ENCODE data around the gene SNX17. TPM values are rescaled to one million over a fixed set of nuclear protein-coding genes. Genes with fewer than 3 reads are reported as not detected.

The SNX17 gene
- total and polyA plus RNA-seq, 2 of the 4 experiments (the other 2 are of a cell fraction) = 102 to 130 TPM

- no peak for TF ChIP-seq CEBPB (IDR thresholded peaks at IDR 0.05; ENCODE audit: low read depth, low read length)
- TF ChIP-seq RAD21 (IDR thresholded peaks at IDR 0.05; ENCODE audit: low read length) = no peak
- TF ChIP-seq BHLHE40 (IDR thresholded peaks at IDR 0.05; ENCODE audit: low read depth, low read length) = no peak
- TF ChIP-seq MAFK (IDR thresholded peaks at IDR 0.05; ENCODE audit: low read depth, low read length) = no peak
- no peak for TF ChIP-seq CHD1 (IDR thresholded peaks at IDR 0.05; ENCODE audit: low read depth, low read length)
- TF ChIP-seq RFX5 (IDR thresholded peaks at IDR 0.05; ENCODE audit: low read depth, low read length) = no peak
- no peak for TF ChIP-seq RCOR1 (IDR thresholded peaks at IDR 0.05; ENCODE audit: insufficient replicate concordance, low read length)
Observed at GRCh38 chr2:27412419-27413152, 42.2 kb downstream of the SNX17 start (continued).

DNA sequence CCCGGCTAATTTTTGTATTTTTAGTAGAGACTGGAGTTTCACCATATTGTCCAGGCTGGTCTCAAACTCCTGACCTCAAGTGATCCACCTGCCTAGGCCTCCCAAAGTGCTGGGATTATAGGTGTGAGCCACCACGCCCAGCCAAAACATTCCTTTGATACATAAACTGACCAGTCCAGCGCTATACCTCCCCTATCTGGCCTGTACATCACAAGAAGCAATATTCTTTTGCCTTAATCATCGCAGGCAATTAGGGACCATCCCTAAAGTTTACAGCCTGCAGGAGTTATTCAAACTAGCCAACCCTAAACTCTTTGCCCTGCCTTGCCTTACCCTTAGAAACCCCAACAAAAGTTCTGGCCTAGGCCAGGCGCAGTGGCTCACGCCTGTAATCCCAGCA lies 45.7 kb downstream of the SNX17 start:
- no peak overlapping the region for H4K91ac ChIP-seq (ENCODE audit: insufficient read depth, low read depth, low read length)
- no peak overlapping the region for H2BK20ac ChIP-seq (ENCODE audit: low read depth, low read length)
- intact Hi-C loops (cut with micrococcal nuclease) (no loop called here), in situ Hi-C loops (cut with MboI; ENCODE audit: low sequenced_read_pairs) (no loop called here), dilution Hi-C loops (cut with HindIII; ENCODE audit: low sequenced_read_pairs, unreplicated experiment) (no loop called here)
- H3K79me1 ChIP-seq (ENCODE audit: low read depth in 1 of 2, low read length in 2 of 2) = no peaks in the 10 kb centered on the region
- WGBS, 2 experiments (ENCODE audit: extremely low coverage in 2 of 2, insufficient read length in 1 of 2) = 90% methylated on average over 4 of the region's 6 CpGs; no CpG with 5 or more reads in 1 of the 2 experiments
- H3K23ac ChIP-seq (ENCODE audit: low read depth, low read length) = no peak overlapping the region
- TF ChIP-seq BHLHE40 (IDR thresholded peaks at IDR 0.05; ENCODE audit: low read depth, low read length) = no peak
- no peak for TF ChIP-seq SMC3 (IDR thresholded peaks at IDR 0.05; ENCODE audit: low read depth, low read length)
- TF ChIP-seq USF2 (IDR thresholded peaks at IDR 0.05; ENCODE audit: low read depth, low read length) = no peak
- TF ChIP-seq, protein P1, sequence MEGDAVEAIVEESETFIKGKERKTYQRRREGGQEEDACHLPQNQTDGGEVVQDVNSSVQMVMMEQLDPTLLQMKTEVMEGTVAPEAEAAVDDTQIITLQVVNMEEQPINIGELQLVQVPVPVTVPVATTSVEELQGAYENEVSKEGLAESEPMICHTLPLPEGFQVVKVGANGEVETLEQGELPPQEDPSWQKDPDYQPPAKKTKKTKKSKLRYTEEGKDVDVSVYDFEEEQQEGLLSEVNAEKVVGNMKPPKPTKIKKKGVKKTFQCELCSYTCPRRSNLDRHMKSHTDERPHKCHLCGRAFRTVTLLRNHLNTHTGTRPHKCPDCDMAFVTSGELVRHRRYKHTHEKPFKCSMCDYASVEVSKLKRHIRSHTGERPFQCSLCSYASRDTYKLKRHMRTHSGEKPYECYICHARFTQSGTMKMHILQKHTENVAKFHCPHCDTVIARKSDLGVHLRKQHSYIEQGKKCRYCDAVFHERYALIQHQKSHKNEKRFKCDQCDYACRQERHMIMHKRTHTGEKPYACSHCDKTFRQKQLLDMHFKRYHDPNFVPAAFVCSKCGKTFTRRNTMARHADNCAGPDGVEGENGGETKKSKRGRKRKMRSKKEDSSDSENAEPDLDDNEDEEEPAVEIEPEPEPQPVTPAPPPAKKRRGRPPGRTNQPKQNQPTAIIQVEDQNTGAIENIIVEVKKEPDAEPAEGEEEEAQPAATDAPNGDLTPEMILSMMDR (conservative IDR thresholded peaks at IDR 0.05; ENCODE audit: low read depth, low read length) = no peak
- no peak for TF ChIP-seq FOS (IDR thresholded peaks at IDR 0.05; ENCODE audit: low read depth, low read length)
- TF ChIP-seq MAZ (IDR thresholded peaks at IDR 0.05; ENCODE audit: borderline replicate concordance, low read depth, low read length) = no peak
- TF ChIP-seq RCOR1 (IDR thresholded peaks at IDR 0.05; ENCODE audit: insufficient replicate concordance, low read length) = no peak
- TF ChIP-seq RFX5 (IDR thresholded peaks at IDR 0.05; ENCODE audit: low read depth, low read length) = no peak
- TF ChIP-seq RAD21 (IDR thresholded peaks at IDR 0.05; ENCODE audit: low read length) = no peak
- H3K4ac ChIP-seq (ENCODE audit: low read depth, low read length) = no peak overlapping the region
- BruUV-seq (replicated peaks) = no TSS peak
- DNase-seq (no peak), ATAC-seq (ENCODE audit: low read depth) (no peak)
- no peaks in the 10 kb centered on the region for H4K20me1 ChIP-seq (ENCODE audit: insufficient read depth, low read length)
- no peak overlapping the region for H3K9ac ChIP-seq (ENCODE audit: low read depth, low read length)
- no peaks in the 10 kb centered on the region for H3K36me3 ChIP-seq (ENCODE audit: control insufficient read depth, insufficient read depth, low read length)
- H3K9me3 ChIP-seq (ENCODE audit: control insufficient read depth, insufficient read depth, low read length) = no peaks in the 10 kb centered on the region
- no peak overlapping the region for H4K8ac ChIP-seq (ENCODE audit: low read depth in 2 of 2, low read length in 2 of 2)
- no peaks in the 10 kb centered on the region for H3K4me1 ChIP-seq (ENCODE audit: control insufficient read depth, insufficient read depth, low read length)
- no peak overlapping the region for H3K14ac ChIP-seq (replicated peaks; ENCODE audit: low read depth, low read length)
- CTCF ChIA-PET = no interaction called here
- H2BK120ac ChIP-seq (ENCODE audit: low read depth, low read length) = no peak overlapping the region
- no peak overlapping the region for H2AK9ac ChIP-seq (replicated peaks; ENCODE audit: low read depth, low read length, poor library complexity)
- H2AFZ ChIP-seq (replicated peaks; ENCODE audit: low read length, poor library complexity) = no peak overlapping the region
- no peak overlapping the region for H3K18ac ChIP-seq (ENCODE audit: low read depth, low read length)
- H3K27me3 ChIP-seq (ENCODE audit: control insufficient read depth, insufficient read depth, low read length) = no peaks in the 10 kb centered on the region
- no peak overlapping the region for H2AK5ac ChIP-seq (ENCODE audit: low read depth, low read length)
- no peak overlapping the region for H2BK15ac ChIP-seq (ENCODE audit: low read depth, low read length)
- H3K4me2 ChIP-seq (ENCODE audit: low read depth, low read length) = no peak overlapping the region
- no peak overlapping the region for H4K5ac ChIP-seq (ENCODE audit: low read depth, low read length)
- no peak overlapping the region for H2BK5ac ChIP-seq (ENCODE audit: low read depth, low read length, poor library complexity, severe bottlenecking)
- H3K4me3 ChIP-seq (ENCODE audit: insufficient read depth, low read depth, low read length) = no peak overlapping the region
- no peak overlapping the region for H3K27ac ChIP-seq (ENCODE audit: insufficient read depth, low read length)
- no peak overlapping the region for H3K56ac ChIP-seq (ENCODE audit: extremely low read depth, insufficient read depth, low read length)
- H3K9me1 ChIP-seq (ENCODE audit: insufficient read depth, low read length) = no peaks in the 10 kb centered on the region
- POLR2A ChIA-PET (ENCODE audit: unreplicated experiment) = no interaction called here

All from IMR-90 (cell line).